ENCODE measurements around the gene ETS1. TPM values are rescaled to one million over a fixed set of nuclear protein-coding genes. Genes with fewer than 3 reads are reported as not detected.

ETS1 gene
- total RNA-seq, 1 donor from 2014 or later: 45.3 TPM

DNA sequence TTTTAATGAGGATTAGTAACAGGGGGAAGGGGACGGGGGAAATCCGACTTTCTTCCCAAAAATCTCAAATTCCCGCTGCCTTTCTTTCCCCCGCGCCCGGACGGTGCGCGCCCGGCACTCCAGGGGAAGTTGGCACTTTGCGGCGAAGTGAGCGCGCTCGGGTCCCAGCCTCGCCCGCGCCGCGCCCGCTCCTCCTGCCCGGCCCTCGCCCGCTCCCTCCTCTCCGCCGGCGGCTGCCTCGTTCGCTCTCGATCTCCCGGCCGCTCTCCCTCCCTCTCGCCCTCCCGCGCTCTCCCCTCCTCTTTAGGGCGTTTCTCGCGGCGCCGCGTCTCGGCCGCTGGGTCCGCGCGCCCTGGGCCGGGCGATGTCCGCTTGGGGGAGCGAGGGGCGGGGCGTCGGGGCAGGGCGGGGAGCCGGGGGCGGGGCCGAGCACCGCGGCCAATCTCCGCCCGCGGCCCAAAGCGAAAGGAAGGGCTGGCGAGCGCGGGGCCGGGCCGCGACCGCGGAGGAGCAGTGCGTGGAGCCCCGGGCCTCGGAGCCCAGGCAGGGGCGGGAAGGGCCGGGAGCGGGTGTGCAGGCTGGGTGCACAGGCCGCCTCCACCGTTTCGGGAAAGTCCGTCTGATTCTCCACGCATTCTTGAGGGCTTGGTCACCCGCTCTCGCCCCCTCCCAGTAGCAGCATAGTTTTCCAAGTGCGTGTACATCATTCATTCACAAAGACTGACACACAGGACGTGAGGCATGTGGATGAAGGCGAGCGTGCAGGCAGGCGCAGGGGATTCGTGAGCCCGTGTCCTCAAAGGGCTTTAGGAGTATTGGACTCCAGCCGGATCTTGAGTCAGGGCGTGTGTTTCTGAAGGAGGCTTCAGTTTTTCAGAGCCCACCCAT is 65.1 kb downstream of the ETS1 start:
- peaks cover 86% of the 10 kb centered on the region for H3K4me1 ChIP-seq

GRCh38 chr11:128521682-128522054 is 65.7 kb downstream of the ETS1 start:
- TF ChIP-seq CTCF (IDR thresholded peaks at IDR 0.05; ENCODE audit: borderline replicate concordance): no peak
- Histone ChIP-seq H3K27me3 (ENCODE audit: low read depth) (no peaks in the 10 kb centered on the region), H3K4me1 (peaks cover 89% of the 10 kb centered on the region), H3K36me3 (no peaks in the 10 kb centered on the region), H3K4me3 (peak overlapping the region; percentile 81), H3K27ac (replicated peaks) (peak overlapping the region; percentile 97), H3K9me3 (replicated peaks) (no peaks in the 10 kb centered on the region)
- intact Hi-C loops (cut with micrococcal nuclease): no loop called here
- DNase-seq: no peak

More for the DNA sequence above, 65.1 kb downstream of the ETS1 start:
- H3K27ac ChIP-seq (replicated peaks): peak overlapping the region; percentile 97
- TF ChIP-seq CTCF (IDR thresholded peaks at IDR 0.05; ENCODE audit: borderline replicate concordance): no peak
- H3K4me3 ChIP-seq: peak overlapping the region; percentile 81
- no peaks in the 10 kb centered on the region for H3K36me3 ChIP-seq
- DNase-seq: peak; percentile 94
- H3K9me3 ChIP-seq (replicated peaks): no peaks in the 10 kb centered on the region
- no peaks in the 10 kb centered on the region for H3K27me3 ChIP-seq (ENCODE audit: low read depth)
- intact Hi-C loops (cut with micrococcal nuclease): no loop called here

DNA sequence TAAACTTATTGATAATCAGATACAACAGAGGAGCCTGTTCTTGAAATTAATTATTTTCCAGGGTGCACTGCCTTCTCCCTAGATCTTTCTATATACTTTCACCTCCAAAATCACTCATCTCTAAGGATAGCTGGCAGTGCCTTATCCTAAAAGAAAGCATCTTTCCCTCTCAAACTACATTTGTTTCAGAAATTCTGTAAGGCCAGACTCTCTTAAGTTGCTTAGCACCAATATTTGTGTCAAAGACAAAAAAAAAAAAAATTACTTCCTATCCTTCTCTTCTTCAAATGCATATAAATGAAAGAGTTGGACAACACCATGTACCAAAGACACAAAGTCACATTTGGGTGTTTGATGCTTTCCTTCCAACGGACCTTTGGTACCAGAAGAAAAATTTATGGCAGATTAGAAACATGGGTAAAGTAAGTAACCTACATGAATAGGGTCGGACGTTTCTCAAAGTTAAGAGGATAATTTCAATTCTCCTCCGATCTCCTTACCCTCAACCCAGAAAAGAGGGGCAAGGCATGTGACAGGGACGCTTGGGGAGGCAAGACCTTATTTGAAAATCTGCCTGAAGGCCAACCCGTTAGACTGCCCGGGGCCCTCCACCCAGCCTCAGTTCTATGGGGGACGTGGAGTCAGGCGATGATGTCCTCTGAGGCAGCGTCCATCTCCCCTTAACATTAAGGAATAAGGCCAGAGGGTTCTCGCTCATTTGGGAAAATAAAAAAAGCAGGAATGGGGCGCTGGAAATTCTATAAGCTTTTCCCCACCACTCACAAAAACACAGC is 66.3 kb downstream of the ETS1 start:
- H3K27me3 ChIP-seq (ENCODE audit: low read depth): no peaks in the 10 kb centered on the region
- intact Hi-C loops (cut with micrococcal nuclease): no loop called here
- peak; percentile 19 for TF ChIP-seq CTCF (IDR thresholded peaks at IDR 0.05; ENCODE audit: borderline replicate concordance)
- H3K36me3 ChIP-seq: no peaks in the 10 kb centered on the region
- peak overlapping the region; percentile 97 for H3K27ac ChIP-seq (replicated peaks)
- H3K4me1 ChIP-seq: peaks cover 89% of the 10 kb centered on the region
- peak overlapping the region; percentile 81 for H3K4me3 ChIP-seq
- no peaks in the 10 kb centered on the region for H3K9me3 ChIP-seq (replicated peaks)
- DNase-seq: no peak

GRCh38 chr11:128520206-128520887 is 67.0 kb downstream of the ETS1 start:
- Histone ChIP-seq H3K4me1 (peaks cover 95% of the 10 kb centered on the region), H3K27ac (replicated peaks) (peak overlapping the region; percentile 97), H3K36me3 (no peaks in the 10 kb centered on the region), H3K9me3 (replicated peaks) (no peaks in the 10 kb centered on the region), H3K27me3 (ENCODE audit: low read depth) (no peaks in the 10 kb centered on the region), H3K4me3 (peak overlapping the region; percentile 81)
- intact Hi-C loops (cut with micrococcal nuclease): no loop called here
- TF ChIP-seq CTCF (IDR thresholded peaks at IDR 0.05; ENCODE audit: borderline replicate concordance): no peak
- DNase-seq: no peak

GRCh38 chr11:128519338-128519737 is 68.0 kb downstream of the ETS1 start:
- intact Hi-C loops (cut with micrococcal nuclease): no loop called here
- Histone ChIP-seq H3K9me3 (replicated peaks) (no peaks in the 10 kb centered on the region), H3K36me3 (no peaks in the 10 kb centered on the region), H3K4me3 (peak overlapping the region; percentile 81), H3K4me1 (peaks cover 95% of the 10 kb centered on the region), H3K27ac (replicated peaks) (peak overlapping the region; percentile 97), H3K27me3 (ENCODE audit: low read depth) (no peaks in the 10 kb centered on the region)
- TF ChIP-seq CTCF (IDR thresholded peaks at IDR 0.05; ENCODE audit: borderline replicate concordance): no peak
- DNase-seq: no peak

All from left ventricle myocardium inferior (tissue), 1 donor.